GM19395 (cell line): ENCODE results near the gene ZNF618.

Experiments used
- ATAC-seq: cut with Tn5 transposase; IDR thresholded peaks from one replicate; pipeline ENCODE4 v1.9.1; 2021; ENCODE audit warnings: mild to moderate bottlenecking, moderate library complexity; ENCODE audit not compliant: unreplicated experiment

The ZNF618 gene

DNA sequence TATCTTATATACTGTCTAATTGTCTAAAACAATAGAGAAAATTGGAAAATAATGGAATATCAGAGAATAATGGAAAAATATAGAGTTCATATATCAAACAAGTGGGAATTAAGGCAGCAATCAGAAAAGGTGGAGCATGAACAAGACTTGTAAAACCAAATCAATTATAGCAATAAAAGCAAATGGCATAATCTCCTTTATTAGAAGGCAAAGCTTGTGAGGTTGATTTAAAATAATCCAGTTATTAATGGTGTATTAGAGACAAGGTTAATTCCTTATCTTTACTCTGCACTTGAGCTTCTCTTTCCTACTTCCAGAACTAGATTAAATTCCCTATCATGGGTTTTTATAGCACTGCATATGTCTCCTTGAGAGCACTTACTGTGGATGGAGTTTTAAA lies 137.9 kb downstream of the ZNF618 start:
- ATAC-seq, result no peak

DNA sequence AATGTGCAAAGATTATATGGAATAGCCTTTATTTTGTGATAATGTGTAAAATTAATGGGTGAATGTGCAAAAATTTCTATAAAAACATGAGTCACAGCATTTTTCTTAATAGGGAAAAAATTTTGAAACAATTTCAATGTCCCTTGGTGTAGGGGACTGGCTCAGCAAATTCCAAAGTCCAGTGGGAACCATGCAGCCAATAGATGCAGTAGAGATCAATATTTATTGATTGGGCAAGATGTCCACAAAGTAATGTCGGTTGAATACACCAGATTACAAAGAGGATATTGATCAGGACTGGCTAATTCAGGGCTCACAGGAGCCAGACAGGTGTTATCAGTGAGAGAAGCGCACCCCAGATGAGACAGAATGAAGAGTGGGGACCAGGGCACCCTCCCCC lies 139.5 kb downstream of the ZNF618 start:
- ATAC-seq, result no peak

DNA sequence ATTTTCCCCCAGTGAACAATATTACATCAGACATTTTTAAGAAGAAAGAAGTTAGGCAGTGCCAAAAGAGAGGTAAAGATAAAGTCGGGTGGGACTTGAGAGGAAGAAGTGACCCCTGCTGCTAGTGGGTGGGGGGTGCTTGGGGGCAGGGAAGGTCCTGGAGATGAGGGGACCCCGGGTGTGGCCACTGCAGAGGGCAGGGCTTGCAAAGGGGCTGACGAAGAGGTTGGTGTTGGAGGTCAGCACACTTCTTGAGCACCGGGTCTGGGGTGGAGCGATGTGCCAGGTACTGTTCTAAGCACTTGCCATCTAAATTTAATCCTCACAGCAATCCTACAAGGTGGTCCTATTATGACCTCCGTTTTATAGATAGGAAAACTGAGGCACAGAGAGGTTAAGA lies 140.0 kb downstream of the ZNF618 start:
- ATAC-seq, result no peak

DNA sequence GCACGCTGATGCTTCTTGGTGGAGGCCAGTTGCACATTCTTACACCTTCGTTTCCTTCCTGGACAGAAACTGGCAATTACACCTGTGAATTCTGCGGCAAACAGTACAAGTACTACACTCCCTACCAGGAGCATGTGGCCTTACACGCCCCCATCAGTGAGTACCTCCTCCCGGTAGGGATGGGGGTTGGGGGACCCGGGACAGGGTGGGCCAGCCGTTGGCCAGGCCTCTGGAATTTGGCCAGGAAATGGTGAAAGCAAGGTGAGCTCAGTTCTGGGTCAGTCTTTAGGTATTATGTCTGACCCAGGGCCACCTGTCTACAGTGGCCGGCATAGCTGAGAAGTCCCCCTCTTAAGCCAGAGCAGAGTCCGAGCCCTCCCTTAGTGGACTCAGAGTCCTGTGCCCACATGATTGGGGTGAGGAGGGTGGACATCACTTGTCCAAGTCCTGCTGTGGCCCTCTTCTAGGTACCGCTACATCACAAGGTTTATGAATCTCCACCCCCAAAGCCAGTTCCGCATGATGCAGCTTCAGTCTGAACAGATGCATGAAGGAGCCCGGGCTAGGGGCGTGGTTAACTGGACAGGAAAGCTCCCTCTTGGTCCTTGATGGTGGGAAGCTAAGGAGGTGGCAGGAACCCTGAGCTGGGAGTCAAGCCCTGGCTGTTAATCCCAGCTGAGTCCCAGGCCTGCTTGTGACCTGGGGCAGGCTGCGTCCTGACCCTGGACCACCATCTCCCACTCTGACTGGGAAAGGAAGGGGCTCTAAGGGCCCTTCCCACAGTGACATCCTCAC lies 140.7 kb downstream of the ZNF618 start:
- no peak for ATAC-seq

DNA sequence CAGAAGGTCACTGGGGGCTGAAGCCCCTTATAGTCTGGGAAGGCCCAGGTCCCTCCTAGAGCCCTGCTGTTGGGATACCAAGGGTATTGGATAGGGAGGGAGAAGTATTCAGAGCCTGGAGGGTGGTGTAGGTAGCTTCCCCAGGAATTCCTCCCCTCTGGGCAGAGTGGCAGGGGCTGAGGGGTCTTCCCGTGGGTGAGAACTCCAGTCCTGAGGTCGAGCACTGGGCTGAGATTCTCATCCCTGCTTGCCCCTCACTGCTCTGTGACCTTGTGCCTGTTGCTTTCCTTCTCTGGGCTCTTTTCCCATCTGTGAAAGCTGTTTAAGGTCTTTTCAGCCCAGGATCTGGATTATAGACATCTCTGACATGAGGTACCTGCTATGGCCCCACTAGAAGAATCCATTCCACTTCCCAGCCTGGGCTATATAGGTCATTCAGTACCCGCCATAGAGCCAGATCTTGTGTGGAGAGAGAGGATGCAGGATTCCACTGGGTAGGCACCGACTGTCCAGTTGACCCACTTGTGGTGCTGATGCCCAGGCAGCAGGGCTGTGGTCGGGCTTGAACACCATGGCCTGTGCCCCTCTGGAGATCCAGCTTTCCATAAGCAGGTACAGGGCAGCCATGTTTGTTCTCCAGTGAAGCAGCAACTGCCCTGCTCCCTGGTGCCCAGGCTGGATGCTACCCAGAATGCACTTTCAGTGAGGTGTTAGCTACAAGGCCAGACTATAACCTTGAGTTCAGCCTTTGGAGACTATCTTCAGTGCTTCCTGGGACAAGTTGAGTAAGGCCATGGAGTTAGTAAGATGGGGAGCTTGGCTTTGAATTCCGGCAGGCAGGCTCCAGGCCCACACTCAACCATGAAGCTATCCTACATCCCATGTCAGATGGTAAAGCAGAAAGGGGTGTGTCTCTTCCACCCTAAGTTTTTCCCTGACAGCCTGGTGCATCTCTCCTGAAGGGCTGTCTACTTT lies 141.9 kb downstream of the ZNF618 start:
- ATAC-seq, result no peak

DNA sequence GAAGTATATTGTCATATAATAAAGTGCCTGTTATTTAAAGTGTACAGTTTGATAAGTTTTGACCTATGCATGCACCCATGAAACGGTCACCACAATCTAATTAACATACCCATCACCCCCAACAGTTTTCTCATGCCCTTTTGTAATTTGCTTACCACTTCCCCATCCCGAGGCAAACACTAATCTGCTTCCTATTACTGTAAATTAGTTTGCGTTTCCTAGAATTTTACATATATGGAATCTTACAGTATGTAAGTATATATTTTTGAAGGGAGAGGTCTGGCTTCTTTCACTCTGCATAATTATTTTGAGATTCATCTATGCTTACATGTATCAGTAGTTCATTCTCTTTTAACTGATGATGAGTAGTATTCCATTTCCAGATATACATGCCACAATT lies 145.5 kb downstream of the ZNF618 start:
- ATAC-seq, result no peak

DNA sequence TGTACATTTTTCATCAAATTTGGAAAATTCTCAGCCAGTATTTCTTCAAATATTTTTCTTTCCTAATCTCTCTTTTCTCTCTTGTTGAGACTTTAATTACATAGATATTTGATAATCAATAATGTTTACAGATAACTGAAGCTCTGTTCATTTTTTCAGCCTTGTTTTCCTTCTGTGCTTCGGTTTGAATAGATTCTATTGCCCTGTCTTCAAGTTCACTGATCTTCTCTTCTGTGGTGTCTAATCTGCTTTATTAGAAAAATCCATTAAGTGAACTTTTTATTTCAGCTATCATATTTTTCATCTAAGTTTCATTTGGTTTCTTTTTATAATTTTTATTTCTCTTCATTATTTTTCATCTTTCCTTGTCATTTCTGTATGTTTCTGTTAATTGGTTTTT lies 147.9 kb downstream of the ZNF618 start:
- no peak for ATAC-seq

DNA sequence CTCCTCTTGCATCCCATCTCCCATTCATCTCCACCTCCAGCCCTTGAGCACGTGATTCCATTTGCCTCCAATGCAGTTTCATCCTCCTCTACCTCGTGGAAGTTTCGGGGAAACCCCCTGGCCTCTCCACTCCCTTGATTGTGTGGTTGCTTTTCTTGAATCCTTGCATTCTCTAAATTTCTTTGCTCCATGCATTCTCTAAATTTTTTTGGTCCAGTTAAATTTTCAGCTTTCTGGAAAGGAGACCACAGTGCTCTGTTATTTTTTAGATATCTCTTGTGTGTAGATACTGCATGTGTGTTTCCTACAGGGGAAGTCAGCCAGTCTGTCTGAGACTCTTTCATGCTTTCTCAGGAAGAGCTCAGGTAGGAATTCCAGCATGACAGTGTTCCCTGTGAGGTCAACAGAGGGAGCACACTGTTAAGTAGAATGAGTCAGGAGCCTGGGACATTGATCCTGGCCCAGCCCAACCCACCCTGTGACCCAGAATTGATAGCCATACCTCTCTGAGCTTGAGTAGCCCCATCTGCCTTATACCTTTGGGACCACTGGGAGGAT lies 149.2 kb downstream of the ZNF618 start:
- no peak for ATAC-seq

DNA sequence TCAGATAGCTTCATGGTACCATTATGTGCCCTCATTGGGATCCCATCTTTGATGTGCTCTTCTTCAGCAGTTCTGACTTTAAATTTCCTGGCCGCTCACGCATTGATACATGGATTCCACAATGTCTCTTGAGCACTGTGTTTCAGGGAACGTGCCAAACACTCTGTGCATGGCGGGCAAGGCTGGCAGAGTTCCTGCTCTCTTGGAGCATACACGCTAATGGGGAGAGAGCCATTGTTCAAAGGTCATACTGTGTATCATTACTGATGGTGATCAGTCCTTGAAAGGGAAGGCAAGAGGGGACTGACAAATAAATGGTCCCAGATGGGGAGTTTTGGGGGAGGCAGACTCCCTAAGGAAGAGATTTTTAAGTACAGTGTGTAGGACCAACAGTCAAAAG lies 149.7 kb downstream of the ZNF618 start:
- ATAC-seq, result no peak

DNA sequence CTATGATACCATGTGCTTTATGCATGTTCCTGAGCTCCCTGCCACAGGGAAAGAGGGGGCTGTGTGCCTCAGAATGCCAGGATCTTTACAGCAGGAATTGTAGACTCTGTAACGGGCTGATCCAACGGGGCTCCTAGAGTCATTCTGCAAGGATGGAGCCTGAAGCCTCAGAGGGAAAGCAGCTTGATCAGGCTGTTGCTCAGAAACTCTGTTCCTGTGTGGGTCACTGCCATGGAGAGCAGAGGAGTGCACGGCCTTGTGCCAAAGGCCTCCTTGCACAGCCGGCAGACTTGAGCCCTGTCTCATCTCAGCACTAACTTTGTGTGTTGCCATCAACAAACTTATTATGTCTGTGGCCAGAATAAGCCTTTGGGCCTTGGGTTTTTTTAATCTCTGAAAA lies 150.2 kb downstream of the ZNF618 start:
- ATAC-seq, result no peak

DNA sequence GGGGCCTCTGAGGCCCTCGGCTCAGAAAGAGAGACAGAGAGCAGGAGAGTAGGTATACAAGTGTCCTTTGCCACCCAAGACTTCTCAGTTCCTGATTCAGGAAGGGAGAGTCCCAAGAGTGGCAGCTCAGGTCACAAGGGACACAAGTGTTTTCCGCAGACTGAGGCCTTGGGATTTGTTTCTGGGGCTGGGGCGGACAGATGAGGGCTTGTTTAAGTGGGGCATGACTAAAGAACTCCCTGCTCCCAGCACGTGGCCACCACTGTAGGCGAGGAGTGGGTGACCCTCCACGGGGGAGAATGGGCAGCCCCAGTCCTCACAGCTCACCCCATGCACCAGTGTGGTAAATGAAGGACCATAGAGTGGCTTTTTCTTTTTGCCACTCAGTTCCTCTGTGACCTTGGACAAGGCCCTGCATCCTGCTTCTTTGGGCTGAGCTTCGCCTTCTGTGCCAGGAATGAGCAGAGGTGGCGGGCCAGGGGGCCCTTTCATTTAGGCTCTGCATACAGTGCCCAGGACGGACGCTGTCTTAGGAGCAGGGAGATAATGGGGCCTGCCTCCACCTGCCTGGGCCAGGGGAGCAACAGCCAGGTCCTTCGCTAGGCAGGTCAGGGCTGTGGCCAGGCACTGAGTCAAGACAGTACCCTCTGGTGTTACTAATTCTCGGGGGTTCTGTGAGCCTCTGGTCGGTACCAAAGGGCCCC lies 151.2 kb downstream of the ZNF618 start:
- ATAC-seq, result no peak

DNA sequence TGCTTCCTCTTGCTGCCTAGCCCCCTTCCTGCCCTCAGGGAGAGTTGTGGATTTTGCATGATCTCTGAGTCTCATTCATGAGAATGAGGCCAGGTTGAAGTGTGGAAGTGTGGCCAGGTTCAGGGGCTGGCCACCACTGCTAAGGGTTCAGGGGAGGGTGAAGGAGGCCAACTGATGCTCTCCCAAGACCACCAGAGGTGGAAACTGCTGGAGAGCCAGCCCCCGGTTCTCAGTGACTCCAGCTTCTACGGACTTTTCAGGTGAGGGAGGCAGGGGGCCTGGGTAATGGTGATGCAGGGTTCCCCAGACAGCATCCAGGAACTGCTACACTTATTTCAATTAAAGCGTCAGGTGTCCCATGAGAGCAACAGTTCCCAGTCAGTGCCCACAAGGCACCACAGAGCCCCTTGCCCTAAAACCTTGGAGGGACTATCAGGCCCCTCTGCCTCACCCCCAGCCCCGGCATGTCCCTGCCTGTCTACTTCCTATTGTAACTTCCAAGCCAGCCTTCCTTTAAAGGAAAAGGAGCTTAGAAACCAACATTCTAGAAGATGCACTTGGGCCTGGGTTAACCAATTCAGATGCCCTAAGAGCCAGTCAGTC lies 151.9 kb downstream of the ZNF618 start:
- no peak for ATAC-seq

DNA sequence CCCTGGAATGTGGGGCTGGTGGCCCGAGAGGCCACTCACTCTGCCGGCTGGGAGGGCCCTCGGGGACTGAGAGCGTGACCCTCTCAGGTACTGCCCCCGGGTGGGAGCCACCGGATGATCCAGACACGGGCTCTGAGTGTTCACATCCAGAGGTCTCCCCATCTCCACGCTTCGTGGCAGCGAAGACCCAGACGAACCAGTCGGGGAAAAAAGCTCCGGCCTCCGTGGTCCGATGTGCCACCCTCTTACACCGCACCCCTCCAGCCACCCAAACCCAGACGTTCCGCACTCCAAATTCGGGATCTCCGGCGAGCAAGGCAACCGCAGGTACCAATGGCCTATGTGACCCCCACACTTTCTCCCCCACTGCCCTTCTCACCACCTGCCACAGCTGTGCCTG lies 152.5 kb downstream of the ZNF618 start:
- no peak for ATAC-seq

DNA sequence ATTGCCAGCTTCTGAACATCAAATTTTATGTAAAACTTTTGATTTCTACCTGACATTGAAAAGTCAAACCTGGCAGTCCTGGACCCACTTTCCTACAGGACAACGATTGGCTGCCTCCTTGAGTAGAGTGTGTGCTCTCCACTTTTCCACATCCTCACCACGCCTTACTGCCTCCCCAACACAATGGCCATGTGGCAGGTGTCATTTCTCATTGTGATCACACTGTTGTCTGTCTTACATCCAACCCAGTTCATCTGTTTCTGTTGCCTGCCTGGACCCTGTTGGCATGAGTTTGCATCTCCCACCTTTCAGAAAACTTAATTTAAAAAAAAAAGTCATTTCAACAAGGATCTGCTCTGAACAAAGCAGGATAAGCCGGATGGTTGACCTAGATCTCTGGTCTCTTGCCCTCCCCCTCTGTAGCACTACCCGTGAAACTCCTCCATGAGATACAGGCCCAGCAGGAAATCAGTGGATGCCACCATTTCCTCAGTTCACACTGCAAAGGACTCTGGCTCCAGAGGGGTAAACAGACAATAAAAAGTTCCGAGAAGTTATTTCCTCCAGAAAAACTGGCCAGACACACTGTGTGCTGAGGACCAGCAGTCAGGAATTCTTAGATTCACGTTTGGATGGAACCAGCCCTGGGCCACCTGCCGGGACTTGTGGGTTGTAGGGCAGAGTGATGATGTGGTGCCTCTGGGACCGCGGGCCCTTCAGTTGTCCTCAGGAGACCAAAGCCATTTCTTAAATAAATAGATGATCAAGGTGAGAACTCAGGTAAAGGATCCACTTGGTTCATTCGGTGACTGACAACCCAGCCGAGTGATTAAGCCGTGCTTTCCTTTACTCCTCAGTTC lies 153.4 kb downstream of the ZNF618 start:
- ATAC-seq, result no peak

DNA sequence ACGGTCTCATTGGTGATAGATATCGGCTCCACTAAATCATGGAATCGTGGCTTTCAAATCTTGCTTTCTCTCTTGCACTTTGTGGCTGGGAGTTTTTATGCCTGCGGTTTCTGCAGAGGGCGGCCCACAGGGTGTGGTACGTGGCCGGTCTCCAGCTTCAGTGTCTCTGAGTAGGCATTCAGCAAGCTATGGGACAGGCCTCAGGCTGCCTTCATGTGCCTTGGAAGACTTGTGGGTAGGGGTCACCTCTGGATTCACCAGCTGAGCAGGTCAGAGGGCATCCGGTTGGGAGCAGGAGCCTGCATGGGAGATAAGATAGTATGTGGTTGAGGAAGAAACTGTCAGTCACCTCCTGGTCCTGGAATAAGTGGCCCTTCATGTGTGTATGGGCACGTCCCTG lies 154.3 kb downstream of the ZNF618 start:
- no peak for ATAC-seq

DNA sequence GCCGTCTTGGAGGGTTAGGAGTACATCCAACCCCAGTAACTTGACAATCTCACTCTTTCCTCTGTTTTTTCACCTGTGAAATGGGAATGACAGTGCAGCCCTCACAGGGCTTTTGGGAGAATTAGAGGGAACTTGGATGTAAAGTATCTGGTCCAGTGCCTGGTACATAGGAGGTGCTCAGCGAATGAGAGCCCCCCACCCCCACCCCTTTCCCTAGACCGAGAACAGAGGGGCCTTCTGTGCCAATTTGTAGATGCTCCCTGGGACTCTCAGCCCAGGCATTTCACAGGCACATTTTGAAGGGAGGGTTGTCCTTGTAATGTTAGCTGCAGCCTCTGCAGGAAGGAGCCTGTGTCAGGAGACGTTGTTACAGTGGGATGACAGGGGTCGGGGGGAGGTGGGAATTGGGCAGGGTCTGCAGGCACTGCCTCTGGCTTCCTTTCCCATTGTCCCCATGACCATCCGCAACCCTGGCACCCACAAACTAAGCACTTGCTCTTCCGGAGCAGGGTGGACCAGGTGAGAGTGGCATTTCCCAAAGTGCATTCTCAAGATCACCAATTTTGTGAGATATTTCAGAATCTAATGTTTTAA lies 155.0 kb downstream of the ZNF618 start:
- ATAC-seq, result no peak

DNA sequence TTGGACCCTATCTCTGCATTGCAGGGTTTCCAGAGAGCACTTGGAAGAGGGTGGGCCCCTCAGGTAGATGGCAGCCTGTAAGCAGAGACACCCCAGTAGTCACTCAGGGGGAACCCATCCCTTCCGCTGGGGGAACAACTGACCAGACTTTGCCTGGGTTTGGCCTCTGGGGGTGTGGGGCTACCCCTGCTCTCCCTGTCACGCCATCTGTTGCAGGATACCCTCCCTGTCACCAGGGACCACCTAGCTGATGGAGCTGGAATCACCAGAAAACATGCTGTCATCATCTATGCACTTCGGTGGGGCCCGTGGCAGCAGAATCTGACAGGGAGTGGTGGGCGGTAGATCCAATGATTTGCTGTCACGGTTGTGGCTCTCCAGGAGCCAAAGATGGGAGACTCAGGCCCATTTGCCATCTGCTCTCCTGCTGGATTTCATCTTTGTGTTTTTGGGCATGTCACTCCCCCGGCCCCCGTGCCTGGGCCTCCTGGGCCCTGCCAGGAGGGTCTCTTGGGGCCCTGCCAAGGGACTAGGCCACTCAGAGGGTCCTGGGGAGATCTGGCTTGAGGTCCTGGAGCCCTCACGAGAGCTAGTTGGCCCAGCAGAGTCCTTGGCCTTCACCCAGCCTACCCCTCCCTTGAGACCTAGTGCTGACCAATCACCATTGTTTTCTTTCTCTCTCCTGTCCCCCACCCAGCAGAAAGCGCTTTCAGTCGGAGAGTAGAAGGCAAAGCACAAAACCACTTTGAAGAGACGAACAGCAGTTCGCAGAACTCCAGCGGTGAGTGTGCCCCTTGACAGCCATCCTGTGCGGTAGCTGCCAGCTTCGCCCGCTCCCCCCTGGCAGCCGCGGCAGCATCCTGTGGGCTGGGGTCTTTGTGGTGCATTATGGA lies 156.1 kb downstream of the ZNF618 start:
- ATAC-seq, result no peak

DNA sequence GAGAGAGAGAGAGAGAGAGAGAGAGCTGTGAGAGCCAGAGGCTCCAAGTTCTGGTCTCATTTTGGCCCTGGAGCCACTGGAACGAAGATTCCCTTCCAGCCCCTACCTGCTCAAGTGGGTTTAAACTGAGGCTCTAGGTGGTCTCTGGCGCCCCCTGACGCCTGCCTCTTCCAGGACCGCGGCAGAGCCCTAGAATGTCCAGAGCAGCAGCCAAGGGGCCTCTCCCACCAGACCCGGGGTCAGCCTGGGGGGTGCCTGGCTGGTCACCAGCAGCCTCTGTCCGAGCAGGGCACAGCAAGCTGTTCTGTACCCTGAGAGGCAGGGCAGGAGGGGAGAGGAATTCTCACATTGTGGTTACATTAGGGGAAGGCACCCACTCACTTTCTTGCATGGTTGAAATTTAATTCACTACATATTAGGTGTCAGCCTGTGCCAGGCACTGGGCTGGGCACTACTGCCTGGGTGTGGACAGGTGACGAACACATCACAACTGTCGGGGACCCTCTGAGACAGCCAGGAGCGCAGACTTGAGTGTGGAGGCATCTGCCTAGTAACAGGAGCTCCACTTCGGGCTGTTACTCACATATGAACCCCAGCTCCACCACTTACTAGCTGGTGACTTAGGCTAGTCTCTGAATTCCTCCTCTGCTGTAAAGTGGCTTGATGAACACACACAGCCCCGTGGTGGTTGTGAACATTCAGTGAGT lies 157.4 kb downstream of the ZNF618 start:
- no peak for ATAC-seq
